SKM-1 (cell line): ENCODE measurements around the gene VPS4B.
"Not testable (repeated sequence)": the region's sequence is repeated elsewhere in the genome, so short reads cannot be mapped to it uniquely, and the experiment has no call there.

Experiments
- DNase-seq: peaks from one replicate; lab custom pipeline; 2025; ENCODE audit not compliant: unreplicated experiment; lab: John Stamatoyannopoulos, UW

The VPS4B gene

GRCh38 chr18:63422087-63422863 is at the start of gene VPS4B:
Gene VPS4B, minus strand, starts transcription at chr18:63422476. Its CDS starts 217 bp downstream, at chr18:63422259.
- peak; percentile 98 for DNase-seq

- DNase-seq: no peak
Observed at GRCh38 chr18:63470751-63471150, 48.5 kb upstream of the VPS4B start.

- no peak for DNase-seq
Observed at GRCh38 chr18:63468575-63468974, 46.3 kb upstream of the VPS4B start.

- DNase-seq: no peak
Observed at GRCh38 chr18:63467699-63468098, 45.4 kb upstream of the VPS4B start.

- no peak for DNase-seq
Observed at GRCh38 chr18:63465059-63465458, 42.8 kb upstream of the VPS4B start.

GRCh38 chr18:63464434-63464833 is 42.2 kb upstream of the VPS4B start:
- DNase-seq: no peak

GRCh38 chr18:63460414-63460813 is 38.1 kb upstream of the VPS4B start:
- DNase-seq: no peak

GRCh38 chr18:63457977-63458376 is 35.7 kb upstream of the VPS4B start:
- DNase-seq: no peak

- no peak for DNase-seq
Observed at GRCh38 chr18:63454497-63454896, 32.2 kb upstream of the VPS4B start.

GRCh38 chr18:63452751-63453150 is 30.5 kb upstream of the VPS4B start:
- DNase-seq: not testable (repeated sequence)

GRCh38 chr18:63451799-63452660 is 29.8 kb upstream of the VPS4B start:
- DNase-seq: no peak

GRCh38 chr18:63449426-63449825 is 27.1 kb upstream of the VPS4B start:
- DNase-seq: no peak

GRCh38 chr18:63447066-63447465 is 24.8 kb upstream of the VPS4B start:
- no peak for DNase-seq

GRCh38 chr18:63446266-63446665 is 24.0 kb upstream of the VPS4B start:
- DNase-seq: no peak

GRCh38 chr18:63445037-63445436 is 22.8 kb upstream of the VPS4B start:
- no peak for DNase-seq

GRCh38 chr18:63444580-63444979 is 22.3 kb upstream of the VPS4B start:
- DNase-seq: peak; percentile 89

GRCh38 chr18:63443829-63444228 is 21.6 kb upstream of the VPS4B start:
- no peak for DNase-seq

GRCh38 chr18:63440881-63441280 is 18.6 kb upstream of the VPS4B start:
- peak; percentile 11 for DNase-seq

GRCh38 chr18:63440219-63440618 is 17.9 kb upstream of the VPS4B start:
- no peak for DNase-seq

- peak; percentile 39 for DNase-seq
Observed at GRCh38 chr18:63439334-63439733, 17.1 kb upstream of the VPS4B start.

GRCh38 chr18:63438181-63438580 is 15.9 kb upstream of the VPS4B start:
- DNase-seq: no peak

GRCh38 chr18:63433334-63433866 is 11.1 kb upstream of the VPS4B start:
- no peak for DNase-seq
